Measurements from ENCODE around the gene APBA1.

The APBA1 gene

GRCh38 chr9:69660304-69660703, 11.9 kb downstream of the APBA1 start:
- Histone ChIP-seq H3K27me3 (ENCODE audit: control insufficient read depth in 1 of 2, insufficient read depth in 2 of 2, low read length in 2 of 2) (no peaks in the 10 kb centered on the region), H3K27ac (ENCODE audit: low read depth, low read length) (no peak overlapping the region), H3K4me1 (ENCODE audit: control insufficient read depth in 1 of 2, insufficient read depth in 2 of 2, low read length in 2 of 2) (no peaks in the 10 kb centered on the region), H3K9me3 (ENCODE audit: control insufficient read depth in 1 of 2, low read length in 2 of 2) (no peaks in the 10 kb centered on the region), H3K4me3 (ENCODE audit: low read depth in 1 of 2, low read length in 2 of 2) (no peak overlapping the region), H3K36me3 (ENCODE audit: control insufficient read depth in 1 of 2, insufficient read depth in 2 of 2, low read length in 2 of 2) (no peaks in the 10 kb centered on the region), H3K9ac (ENCODE audit: low read depth in 1 of 2, low read length in 2 of 2) (no peak overlapping the region)

GRCh38 chr9:69658987-69659675, 13.0 kb downstream of the APBA1 start:
- H3K27me3 ChIP-seq (ENCODE audit: control insufficient read depth in 1 of 2, insufficient read depth in 2 of 2, low read length in 2 of 2), result no peaks in the 10 kb centered on the region
- H3K4me1 ChIP-seq (ENCODE audit: control insufficient read depth in 1 of 2, insufficient read depth in 2 of 2, low read length in 2 of 2), result no peaks in the 10 kb centered on the region
- H3K36me3 ChIP-seq (ENCODE audit: control insufficient read depth in 1 of 2, insufficient read depth in 2 of 2, low read length in 2 of 2), result no peaks in the 10 kb centered on the region
- H3K27ac ChIP-seq (ENCODE audit: low read depth, low read length), result no peak overlapping the region
- H3K4me3 ChIP-seq (ENCODE audit: low read depth in 1 of 2, low read length in 2 of 2), result no peak overlapping the region
- H3K9ac ChIP-seq (ENCODE audit: low read depth in 1 of 2, low read length in 2 of 2), result no peak overlapping the region
- no peaks in the 10 kb centered on the region for H3K9me3 ChIP-seq (ENCODE audit: control insufficient read depth in 1 of 2, low read length in 2 of 2)

GRCh38 chr9:69657269-69657668, 14.9 kb downstream of the APBA1 start:
- H3K4me3 ChIP-seq (ENCODE audit: low read depth in 1 of 2, low read length in 2 of 2), result no peak overlapping the region
- H3K9ac ChIP-seq (ENCODE audit: low read depth in 1 of 2, low read length in 2 of 2), result no peak overlapping the region
- H3K4me1 ChIP-seq (ENCODE audit: control insufficient read depth in 1 of 2, insufficient read depth in 2 of 2, low read length in 2 of 2), result no peaks in the 10 kb centered on the region
- H3K36me3 ChIP-seq (ENCODE audit: control insufficient read depth in 1 of 2, insufficient read depth in 2 of 2, low read length in 2 of 2), result no peaks in the 10 kb centered on the region
- H3K27me3 ChIP-seq (ENCODE audit: control insufficient read depth in 1 of 2, insufficient read depth in 2 of 2, low read length in 2 of 2), result no peaks in the 10 kb centered on the region
- no peaks in the 10 kb centered on the region for H3K9me3 ChIP-seq (ENCODE audit: control insufficient read depth in 1 of 2, low read length in 2 of 2)
- H3K27ac ChIP-seq (ENCODE audit: low read depth, low read length), result no peak overlapping the region

GRCh38 chr9:69655065-69655464, 17.1 kb downstream of the APBA1 start:
- H3K4me1 ChIP-seq (ENCODE audit: control insufficient read depth in 1 of 2, insufficient read depth in 2 of 2, low read length in 2 of 2), result no peaks in the 10 kb centered on the region
- H3K27ac ChIP-seq (ENCODE audit: low read depth, low read length), result no peak overlapping the region
- no peaks in the 10 kb centered on the region for H3K36me3 ChIP-seq (ENCODE audit: control insufficient read depth in 1 of 2, insufficient read depth in 2 of 2, low read length in 2 of 2)
- H3K9ac ChIP-seq (ENCODE audit: low read depth in 1 of 2, low read length in 2 of 2), result no peak overlapping the region
- no peaks in the 10 kb centered on the region for H3K9me3 ChIP-seq (ENCODE audit: control insufficient read depth in 1 of 2, low read length in 2 of 2)
- no peak overlapping the region for H3K4me3 ChIP-seq (ENCODE audit: low read depth in 1 of 2, low read length in 2 of 2)
- H3K27me3 ChIP-seq (ENCODE audit: control insufficient read depth in 1 of 2, insufficient read depth in 2 of 2, low read length in 2 of 2), result no peaks in the 10 kb centered on the region

- no peak overlapping the region for H3K9ac ChIP-seq (ENCODE audit: low read depth in 1 of 2, low read length in 2 of 2)
- H3K27me3 ChIP-seq (ENCODE audit: control insufficient read depth in 1 of 2, insufficient read depth in 2 of 2, low read length in 2 of 2), result no peaks in the 10 kb centered on the region
- no peak overlapping the region for H3K4me3 ChIP-seq (ENCODE audit: low read depth in 1 of 2, low read length in 2 of 2)
- no peaks in the 10 kb centered on the region for H3K9me3 ChIP-seq (ENCODE audit: control insufficient read depth in 1 of 2, low read length in 2 of 2)
- H3K4me1 ChIP-seq (ENCODE audit: control insufficient read depth in 1 of 2, insufficient read depth in 2 of 2, low read length in 2 of 2), result no peaks in the 10 kb centered on the region
- no peaks in the 10 kb centered on the region for H3K36me3 ChIP-seq (ENCODE audit: control insufficient read depth in 1 of 2, insufficient read depth in 2 of 2, low read length in 2 of 2)
- no peak overlapping the region for H3K27ac ChIP-seq (ENCODE audit: low read depth, low read length)
Measured at GRCh38 chr9:69653261-69653660, 18.9 kb downstream of the APBA1 start.

GRCh38 chr9:69649566-69650250, 22.5 kb downstream of the APBA1 start:
- Histone ChIP-seq H3K27ac (ENCODE audit: low read depth, low read length) (no peak overlapping the region), H3K4me1 (ENCODE audit: control insufficient read depth in 1 of 2, insufficient read depth in 2 of 2, low read length in 2 of 2) (no peaks in the 10 kb centered on the region), H3K9me3 (ENCODE audit: control insufficient read depth in 1 of 2, low read length in 2 of 2) (no peaks in the 10 kb centered on the region), H3K27me3 (ENCODE audit: control insufficient read depth in 1 of 2, insufficient read depth in 2 of 2, low read length in 2 of 2) (no peaks in the 10 kb centered on the region), H3K4me3 (ENCODE audit: low read depth in 1 of 2, low read length in 2 of 2) (no peak overlapping the region), H3K36me3 (ENCODE audit: control insufficient read depth in 1 of 2, insufficient read depth in 2 of 2, low read length in 2 of 2) (no peaks in the 10 kb centered on the region), H3K9ac (ENCODE audit: low read depth in 1 of 2, low read length in 2 of 2) (no peak overlapping the region)

GRCh38 chr9:69647804-69648203, 24.4 kb downstream of the APBA1 start:
- Histone ChIP-seq H3K36me3 (ENCODE audit: control insufficient read depth in 1 of 2, insufficient read depth in 2 of 2, low read length in 2 of 2) (no peaks in the 10 kb centered on the region), H3K4me3 (ENCODE audit: low read depth in 1 of 2, low read length in 2 of 2) (no peak overlapping the region), H3K4me1 (ENCODE audit: control insufficient read depth in 1 of 2, insufficient read depth in 2 of 2, low read length in 2 of 2) (no peaks in the 10 kb centered on the region), H3K27ac (ENCODE audit: low read depth, low read length) (no peak overlapping the region), H3K9ac (ENCODE audit: low read depth in 1 of 2, low read length in 2 of 2) (no peak overlapping the region), H3K27me3 (ENCODE audit: control insufficient read depth in 1 of 2, insufficient read depth in 2 of 2, low read length in 2 of 2) (no peaks in the 10 kb centered on the region), H3K9me3 (ENCODE audit: control insufficient read depth in 1 of 2, low read length in 2 of 2) (no peaks in the 10 kb centered on the region)

GRCh38 chr9:69646810-69647209, 25.4 kb downstream of the APBA1 start:
- no peaks in the 10 kb centered on the region for H3K36me3 ChIP-seq (ENCODE audit: control insufficient read depth in 1 of 2, insufficient read depth in 2 of 2, low read length in 2 of 2)
- H3K9me3 ChIP-seq (ENCODE audit: control insufficient read depth in 1 of 2, low read length in 2 of 2), result no peaks in the 10 kb centered on the region
- no peak overlapping the region for H3K9ac ChIP-seq (ENCODE audit: low read depth in 1 of 2, low read length in 2 of 2)
- no peak overlapping the region for H3K4me3 ChIP-seq (ENCODE audit: low read depth in 1 of 2, low read length in 2 of 2)
- no peaks in the 10 kb centered on the region for H3K27me3 ChIP-seq (ENCODE audit: control insufficient read depth in 1 of 2, insufficient read depth in 2 of 2, low read length in 2 of 2)
- no peaks in the 10 kb centered on the region for H3K4me1 ChIP-seq (ENCODE audit: control insufficient read depth in 1 of 2, insufficient read depth in 2 of 2, low read length in 2 of 2)
- H3K27ac ChIP-seq (ENCODE audit: low read depth, low read length), result no peak overlapping the region

- H3K36me3 ChIP-seq (ENCODE audit: control insufficient read depth in 1 of 2, insufficient read depth in 2 of 2, low read length in 2 of 2), result no peaks in the 10 kb centered on the region
- H3K9me3 ChIP-seq (ENCODE audit: control insufficient read depth in 1 of 2, low read length in 2 of 2), result no peaks in the 10 kb centered on the region
- no peak overlapping the region for H3K27ac ChIP-seq (ENCODE audit: low read depth, low read length)
- no peaks in the 10 kb centered on the region for H3K4me1 ChIP-seq (ENCODE audit: control insufficient read depth in 1 of 2, insufficient read depth in 2 of 2, low read length in 2 of 2)
- no peak overlapping the region for H3K9ac ChIP-seq (ENCODE audit: low read depth in 1 of 2, low read length in 2 of 2)
- no peak overlapping the region for H3K4me3 ChIP-seq (ENCODE audit: low read depth in 1 of 2, low read length in 2 of 2)
- no peaks in the 10 kb centered on the region for H3K27me3 ChIP-seq (ENCODE audit: control insufficient read depth in 1 of 2, insufficient read depth in 2 of 2, low read length in 2 of 2)
Measured at GRCh38 chr9:69645488-69645887, 26.7 kb downstream of the APBA1 start.

- no peak overlapping the region for H3K27ac ChIP-seq (ENCODE audit: low read depth, low read length)
- no peaks in the 10 kb centered on the region for H3K27me3 ChIP-seq (ENCODE audit: control insufficient read depth in 1 of 2, insufficient read depth in 2 of 2, low read length in 2 of 2)
- H3K36me3 ChIP-seq (ENCODE audit: control insufficient read depth in 1 of 2, insufficient read depth in 2 of 2, low read length in 2 of 2), result no peaks in the 10 kb centered on the region
- H3K4me3 ChIP-seq (ENCODE audit: low read depth in 1 of 2, low read length in 2 of 2), result no peak overlapping the region
- no peaks in the 10 kb centered on the region for H3K9me3 ChIP-seq (ENCODE audit: control insufficient read depth in 1 of 2, low read length in 2 of 2)
- H3K4me1 ChIP-seq (ENCODE audit: control insufficient read depth in 1 of 2, insufficient read depth in 2 of 2, low read length in 2 of 2), result no peaks in the 10 kb centered on the region
- H3K9ac ChIP-seq (ENCODE audit: low read depth in 1 of 2, low read length in 2 of 2), result no peak overlapping the region
Measured at GRCh38 chr9:69643098-69643497, 29.1 kb downstream of the APBA1 start.
